Neural progenitor cell (in vitro differentiated cells): ENCODE results near the gene NTRK3. TPM values are rescaled to one million over a fixed set of nuclear protein-coding genes. Genes with fewer than 3 reads are reported as not detected.

ENCODE experiments used
- DNase-seq: peaks from one replicate; pipeline ENCODE4 v3.0.0-alpha.2; 2016; ENCODE audit warnings: low spot score
- H2AFZ ChIP-seq: fragments of 200-600 bp; sonication (generic); replicated peaks from 2 replicates; pipeline ENCODE4 v1.6.1; 2016; ENCODE audit warnings: antibody characterized with exemption
- H3F3A ChIP-seq: fragments of 200-600 bp; sonication (generic); 2 replicates; pipeline ENCODE4 v1.6.1; 2016; ENCODE audit warnings: antibody characterized with exemption, low read depth
- H3K27ac ChIP-seq: fragments of 200-600 bp; sonication (generic); 2 replicates; pipeline ENCODE4 v1.5.1; 2016; ENCODE audit warnings: mild to moderate bottlenecking
- H3K27me3 ChIP-seq: fragments of 200-600 bp; sonication (generic); 2 replicates; pipeline ENCODE4 v1.6.1; 2016; ENCODE audit warnings: mild to moderate bottlenecking, moderate library complexity
- H3K36me3 ChIP-seq: fragments of 200-600 bp; sonication (generic); 2 replicates; pipeline ENCODE4 v1.5.1; 2016
- H3K4me1 ChIP-seq: fragments of 200-600 bp; sonication (generic); 2 replicates; pipeline ENCODE4 v1.6.1; 2016; ENCODE audit warnings: mixed run types
- H3K4me2 ChIP-seq: fragments of 200-600 bp; sonication (generic); 2 replicates; pipeline ENCODE4 v1.6.1; 2016
- H3K4me3 ChIP-seq: fragments of 200-600 bp; sonication (generic); 2 replicates; pipeline ENCODE4 v1.5.1; 2016
- H3K79me2 ChIP-seq: fragments of 200-600 bp; sonication (generic); 2 replicates; pipeline ENCODE4 v1.6.1; 2016; ENCODE audit warnings: low read depth
- H3K9ac ChIP-seq: fragments of 200-600 bp; sonication (generic); 2 replicates; pipeline ENCODE4 v1.6.1; 2016
- H3K9me3 ChIP-seq: fragments of 200-600 bp; sonication (generic); 2 replicates; pipeline ENCODE4 v1.5.1; 2016; ENCODE audit warnings: low read depth
- H4K20me1 ChIP-seq: fragments of 200-600 bp; sonication (generic); 2 replicates; pipeline ENCODE4 v1.6.1; 2016; ENCODE audit warnings: low read depth
- H3K27ac Mint-ChIP-seq: 3 replicates; pipeline ENCODE4 v1.8.0; 2021; ENCODE audit warnings: mixed read lengths
- H3K27me3 Mint-ChIP-seq: 2 replicates; pipeline ENCODE4 v1.8.0; 2022; ENCODE audit warnings: low read depth, mild to moderate bottlenecking, inconsistent platforms, moderate library complexity, mixed read lengths; ENCODE audit not compliant: insufficient read depth
- H3K36me3 Mint-ChIP-seq: 3 replicates; pipeline ENCODE4 v1.8.0; 2021; ENCODE audit warnings: mixed read lengths
- H3K4me1 Mint-ChIP-seq: 3 replicates; pipeline ENCODE4 v1.8.0; 2021; ENCODE audit warnings: mixed read lengths
- H3K4me3 Mint-ChIP-seq: 3 replicates; pipeline ENCODE4 v1.8.0; 2021; ENCODE audit warnings: mild to moderate bottlenecking, moderate library complexity, mixed read lengths
- H3K9me3 Mint-ChIP-seq: 3 replicates; pipeline ENCODE4 v1.8.0; 2020; ENCODE audit warnings: mixed read lengths
- EZH2 ChIP-seq: fragments of 200-600 bp; sonication (generic); IDR thresholded peaks from 2 replicates; pipeline ENCODE4 v1.6.1; 2017; ENCODE audit warnings: antibody characterized with exemption, mild to moderate bottlenecking, moderate library complexity
- EZH2phosphoT487 ChIP-seq: fragments of 200-600 bp; sonication (generic); IDR thresholded peaks from 2 replicates; pipeline ENCODE4 v1.6.1; 2017; ENCODE audit warnings: antibody characterized with exemption
- total RNA-seq: library from RNA; depleted of rRNA; stranded (reverse); fragments of >200 nt; gene quantifications from 2 replicates; pipeline ENCODE4 v1.2.3, GENCODE V29; 2015; ENCODE audit warnings: low replicate concordance
- TF ChIP-seq, protein P1 (sequence below): fragments of 200-600 bp; sonication (generic); IDR thresholded peaks from 2 replicates; pipeline ENCODE4 v1.5.1; 2017; ENCODE audit warnings: antibody characterized with exemption, mild to moderate bottlenecking

The NTRK3 gene
- total RNA-seq, 1 donor from 2014 or later, result 2.0 TPM

DNA sequence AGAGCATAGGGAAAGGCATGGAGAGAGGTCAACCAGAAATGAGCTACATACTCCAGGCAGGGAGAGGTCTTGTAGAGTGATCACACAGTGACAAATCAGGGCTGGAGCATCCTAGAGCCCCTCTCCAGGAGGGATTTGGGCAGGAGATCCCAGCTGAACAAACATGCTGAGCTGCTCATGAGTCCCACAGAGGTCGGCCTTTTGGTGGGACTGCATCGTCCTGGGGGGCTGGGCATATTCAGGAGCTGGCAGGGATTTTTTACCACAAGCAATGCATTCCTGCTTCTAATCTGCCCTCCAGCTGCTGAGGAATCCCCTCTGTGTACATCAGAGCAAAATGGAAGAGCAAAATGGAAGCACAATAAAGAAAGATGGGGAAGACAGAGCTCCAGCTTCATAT is 94.9 kb downstream of the NTRK3 start:
- Mint-ChIP-seq H3K4me1 (peaks cover 6% of the 10 kb centered on the region), H3K27me3 (no peaks in the 10 kb centered on the region), H3K27ac (no peak overlapping the region), H3K9me3 (no peaks in the 10 kb centered on the region), H3K36me3 (no peaks in the 10 kb centered on the region), H3K4me3 (no peak overlapping the region)
- Histone ChIP-seq H3K4me3 (no peak overlapping the region), H3K4me1 (peaks cover 2% of the 10 kb centered on the region), H3F3A (no peaks in the 10 kb centered on the region), H3K27ac (no peak overlapping the region), H3K36me3 (no peaks in the 10 kb centered on the region), H3K79me2 (no peaks in the 10 kb centered on the region), H2AFZ (no peak overlapping the region), H3K9ac (no peak overlapping the region), H4K20me1 (no peaks in the 10 kb centered on the region), H3K4me2 (no peak overlapping the region), H3K9me3 (no peaks in the 10 kb centered on the region), H3K27me3 (no peaks in the 10 kb centered on the region)
- no peak for DNase-seq
- TF ChIP-seq EZH2phosphoT487 (no peak), EZH2 (no peak)
- TF ChIP-seq, protein P1, sequence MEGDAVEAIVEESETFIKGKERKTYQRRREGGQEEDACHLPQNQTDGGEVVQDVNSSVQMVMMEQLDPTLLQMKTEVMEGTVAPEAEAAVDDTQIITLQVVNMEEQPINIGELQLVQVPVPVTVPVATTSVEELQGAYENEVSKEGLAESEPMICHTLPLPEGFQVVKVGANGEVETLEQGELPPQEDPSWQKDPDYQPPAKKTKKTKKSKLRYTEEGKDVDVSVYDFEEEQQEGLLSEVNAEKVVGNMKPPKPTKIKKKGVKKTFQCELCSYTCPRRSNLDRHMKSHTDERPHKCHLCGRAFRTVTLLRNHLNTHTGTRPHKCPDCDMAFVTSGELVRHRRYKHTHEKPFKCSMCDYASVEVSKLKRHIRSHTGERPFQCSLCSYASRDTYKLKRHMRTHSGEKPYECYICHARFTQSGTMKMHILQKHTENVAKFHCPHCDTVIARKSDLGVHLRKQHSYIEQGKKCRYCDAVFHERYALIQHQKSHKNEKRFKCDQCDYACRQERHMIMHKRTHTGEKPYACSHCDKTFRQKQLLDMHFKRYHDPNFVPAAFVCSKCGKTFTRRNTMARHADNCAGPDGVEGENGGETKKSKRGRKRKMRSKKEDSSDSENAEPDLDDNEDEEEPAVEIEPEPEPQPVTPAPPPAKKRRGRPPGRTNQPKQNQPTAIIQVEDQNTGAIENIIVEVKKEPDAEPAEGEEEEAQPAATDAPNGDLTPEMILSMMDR, result no peak

- H3K27me3 ChIP-seq, result no peaks in the 10 kb centered on the region
- H3F3A ChIP-seq, result no peaks in the 10 kb centered on the region
- Mint-ChIP-seq H3K4me1 (peaks cover 13% of the 10 kb centered on the region), H3K27me3 (peaks cover 4% of the 10 kb centered on the region), H3K9me3 (no peaks in the 10 kb centered on the region), H3K4me3 (no peak overlapping the region), H3K36me3 (no peaks in the 10 kb centered on the region), H3K27ac (no peak overlapping the region)
- H3K9ac ChIP-seq, result no peak overlapping the region
- no peaks in the 10 kb centered on the region for H4K20me1 ChIP-seq
- no peaks in the 10 kb centered on the region for H3K36me3 ChIP-seq
- no peak overlapping the region for H3K4me3 ChIP-seq
- peaks cover 6% of the 10 kb centered on the region for H3K4me1 ChIP-seq
- DNase-seq, result no peak
- H3K4me2 ChIP-seq, result no peak overlapping the region
- H3K27ac ChIP-seq, result no peak overlapping the region
- H3K9me3 ChIP-seq, result no peaks in the 10 kb centered on the region
- TF ChIP-seq, protein P1, result no peak
- TF ChIP-seq EZH2, result no peak
- TF ChIP-seq EZH2phosphoT487, result no peak
- H3K79me2 ChIP-seq, result no peaks in the 10 kb centered on the region
- no peak overlapping the region for H2AFZ ChIP-seq
These were observed 101.2 kb downstream of the NTRK3 start for GRCh38 chr15:88155310-88155709.

- DNase-seq, result no peak
These were observed 103.9 kb downstream of the NTRK3 start for GRCh38 chr15:88152672-88153071.

More at GRCh38 chr15:88152672-88153071, 103.9 kb downstream of the NTRK3 start:
- Histone ChIP-seq H2AFZ (no peak overlapping the region), H4K20me1 (no peaks in the 10 kb centered on the region), H3K4me3 (no peak overlapping the region), H3K9me3 (no peaks in the 10 kb centered on the region), H3K79me2 (no peaks in the 10 kb centered on the region), H3K27me3 (no peaks in the 10 kb centered on the region), H3K27ac (no peak overlapping the region), H3K4me2 (no peak overlapping the region), H3K36me3 (no peaks in the 10 kb centered on the region), H3K4me1 (peaks cover 6% of the 10 kb centered on the region), H3K9ac (no peak overlapping the region), H3F3A (no peaks in the 10 kb centered on the region)
- H3K36me3 Mint-ChIP-seq, result no peaks in the 10 kb centered on the region
- H3K27ac Mint-ChIP-seq, result no peak overlapping the region
- peaks cover 10% of the 10 kb centered on the region for H3K27me3 Mint-ChIP-seq
- no peaks in the 10 kb centered on the region for H3K9me3 Mint-ChIP-seq
- H3K4me3 Mint-ChIP-seq, result no peak overlapping the region
- H3K4me1 Mint-ChIP-seq, result peaks cover 11% of the 10 kb centered on the region
- TF ChIP-seq, protein P1, result no peak
- TF ChIP-seq EZH2phosphoT487 (no peak), EZH2 (no peak)
